ENCODE results near the gene RNASE3.

Gene RNASE3

DNA sequence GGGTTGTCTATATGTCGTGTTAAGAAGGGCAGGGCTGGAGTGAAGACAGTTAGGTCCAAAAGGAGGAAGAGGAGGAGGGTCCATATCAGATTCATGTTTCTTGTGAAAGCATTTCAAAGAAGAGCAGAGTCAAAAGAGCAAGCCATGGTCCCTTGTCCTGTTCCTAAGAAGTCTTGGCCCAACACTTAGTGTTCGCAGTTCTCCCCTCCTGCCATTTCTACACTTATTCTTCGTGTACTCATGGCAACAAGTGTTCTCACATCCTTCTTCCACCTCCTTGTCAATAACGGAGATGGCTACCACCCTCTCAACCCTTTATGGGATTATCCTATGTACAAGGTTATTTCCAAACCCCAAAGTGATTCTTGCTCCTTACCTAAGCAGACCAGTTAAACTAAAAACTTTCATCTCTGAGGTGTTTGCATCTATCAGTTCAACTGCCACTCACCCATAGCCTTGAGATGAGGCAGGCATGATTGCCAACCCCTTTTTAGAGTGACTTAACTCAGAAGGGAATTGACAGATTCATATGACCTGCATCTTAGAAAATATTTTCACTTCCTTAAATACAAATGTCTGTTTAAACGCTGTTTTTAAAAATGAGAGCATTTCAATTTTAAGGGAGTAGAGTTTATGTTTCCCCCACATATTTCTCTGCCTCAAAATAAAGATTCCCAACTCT lies 44.3 kb downstream of the RNASE3 start:
- H3K9ac ChIP-seq (ENCODE audit: low read length): no peak overlapping the region
- no peaks in the 10 kb centered on the region for H3K36me3 ChIP-seq (ENCODE audit: control insufficient read depth in 1 of 2, insufficient read depth in 2 of 2, low read depth in 1 of 2, low read length in 2 of 2)
- no peak overlapping the region for H2AFZ ChIP-seq (ENCODE audit: low read depth, low read length)
- H3K4me3 ChIP-seq (ENCODE audit: insufficient read depth in 1 of 2, low read depth in 1 of 2, low read length in 2 of 2): no peak overlapping the region
- no peak overlapping the region for H2BK12ac ChIP-seq (ENCODE audit: low read length in 2 of 2)
- H3K4ac ChIP-seq (ENCODE audit: low read depth in 1 of 2, low read length in 2 of 2): no peak overlapping the region
- no peak overlapping the region for H2BK5ac ChIP-seq (ENCODE audit: low read depth, low read length, poor library complexity, severe bottlenecking)
- H3K4me1 ChIP-seq (ENCODE audit: control insufficient read depth, insufficient read depth, low read depth, low read length): no peaks in the 10 kb centered on the region
- H3K9me3 ChIP-seq (ENCODE audit: control insufficient read depth, low read length): no peaks in the 10 kb centered on the region
- H3K27ac ChIP-seq (ENCODE audit: low read length, poor library complexity, severe bottlenecking): no peak overlapping the region
- no peak overlapping the region for H2AK5ac ChIP-seq (ENCODE audit: low read length, severe bottlenecking)
- no peak overlapping the region for H2BK15ac ChIP-seq (ENCODE audit: low read depth, poor library complexity, severe bottlenecking)
- H3K14ac ChIP-seq (ENCODE audit: low read length in 2 of 2): no peak overlapping the region
- H3K79me1 ChIP-seq (replicated peaks; ENCODE audit: low read length, poor library complexity, severe bottlenecking): no peaks in the 10 kb centered on the region
- H4K8ac ChIP-seq (ENCODE audit: low read length): no peak overlapping the region
- no peak overlapping the region for H3K4me2 ChIP-seq (ENCODE audit: low read length, poor library complexity, severe bottlenecking)
- H3K18ac ChIP-seq (ENCODE audit: low read depth in 1 of 2, low read length in 2 of 2): no peak overlapping the region
- H3K23ac ChIP-seq (ENCODE audit: low read length in 2 of 2): no peak overlapping the region
- H4K91ac ChIP-seq (ENCODE audit: low read length): no peak overlapping the region
- peaks cover 4 to 18% of the 10 kb centered on the region in 2 experiments for H3K27me3 ChIP-seq (ENCODE audit: control insufficient read depth in 1 of 2, insufficient read depth in 1 of 2, low read length in 2 of 2)
- no peak for DNase-seq
- no peak overlapping the region for H2BK120ac ChIP-seq (ENCODE audit: low read depth, low read length)
- WGBS: 84% methylated on average over 4 of the region's 5 CpGs
